KMS-11 (cell line): ENCODE measurements around the gene PRLH.

ENCODE experiments used
- H2AFZ ChIP-seq: fragments of 200-600 bp; sonication (generic); 2 replicates; pipeline ENCODE4 v1.6.1; 2016; ENCODE audit warnings: antibody characterized with exemption, mixed run types, low read depth
- H3K27ac ChIP-seq: fragments of 200-600 bp; sonication (generic); 2 replicates; pipeline ENCODE4 v1.6.1; 2016; ENCODE audit warnings: mild to moderate bottlenecking, mixed run types
- H3K27me3 ChIP-seq: fragments of 200-600 bp; sonication (generic); 2 replicates; pipeline ENCODE4 v1.6.1; 2017; ENCODE audit warnings: mild to moderate bottlenecking, low read depth, mixed run types, moderate library complexity; ENCODE audit not compliant: insufficient read depth
- H3K36me3 ChIP-seq: fragments of 200-600 bp; sonication (generic); 2 replicates; pipeline ENCODE4 v1.6.1; 2017; ENCODE audit warnings: mild to moderate bottlenecking, mixed run types; ENCODE audit not compliant: insufficient read depth
- H3K4me1 ChIP-seq: fragments of 200-600 bp; sonication (generic); 2 replicates; pipeline ENCODE4 v1.6.1; 2016; ENCODE audit warnings: mild to moderate bottlenecking, low read depth, mixed run types; ENCODE audit not compliant: poor library complexity, severe bottlenecking
- H3K4me2 ChIP-seq: fragments of 200-600 bp; sonication (generic); 2 replicates; pipeline ENCODE4 v1.7.0; 2016; ENCODE audit warnings: mild to moderate bottlenecking, mixed run types
- H3K4me3 ChIP-seq: fragments of 200-600 bp; sonication (generic); IDR thresholded peaks from 2 replicates; pipeline ENCODE4 v1.6.1; 2017; ENCODE audit warnings: low read depth, low read length, mixed read lengths; ENCODE audit not compliant: insufficient read depth
- H3K79me2 ChIP-seq: fragments of 200-600 bp; sonication (generic); 2 replicates; pipeline ENCODE4 v1.6.1; 2016; ENCODE audit warnings: low read depth, mixed run types; ENCODE audit not compliant: insufficient read depth
- H3K9ac ChIP-seq: fragments of 200-600 bp; sonication (generic); 2 replicates; pipeline ENCODE4 v1.6.1; 2016; ENCODE audit warnings: mild to moderate bottlenecking, mixed run types
- H4K20me1 ChIP-seq: fragments of 200-600 bp; sonication (generic); 2 replicates; pipeline ENCODE4 v1.6.1; 2016; ENCODE audit warnings: mild to moderate bottlenecking, mixed run types; ENCODE audit not compliant: insufficient read depth
- CTCF ChIP-seq: fragments of 200-600 bp; sonication (generic); conservative IDR thresholded peaks from 2 replicates; pipeline ENCODE4 v1.6.1; 2017; ENCODE audit warnings: low read depth, mild to moderate bottlenecking, antibody characterized with exemption, low read length, moderate library complexity, mixed read lengths

The PRLH gene

GRCh38 chr2:237590272-237591140 is 24.1 kb downstream of the PRLH start, which contains the start of gene RAB17:
TSS of gene RAB17 (minus strand) at chr2:237590734. CDS start at chr2:237586154, 4,580 bp downstream.
- H3K4me1 ChIP-seq = no peaks in the 10 kb centered on the region
- no peak within 1 kb of the TSS for H3K9ac ChIP-seq
- H4K20me1 ChIP-seq = no peaks in the 10 kb centered on the region
- no peak within 1 kb of the TSS for H2AFZ ChIP-seq
- H3K79me2 ChIP-seq = no peaks in the 10 kb centered on the region
- H3K27me3 ChIP-seq = no peaks in the 10 kb centered on the region
- H3K36me3 ChIP-seq = no peaks in the 10 kb centered on the region
- H3K4me3 ChIP-seq = no peak within 1 kb of the TSS
- no peak within 1 kb of the TSS for H3K4me2 ChIP-seq
- no peak within 1 kb of the TSS for H3K27ac ChIP-seq
- TF ChIP-seq CTCF = no peak

- no peaks in the 10 kb centered on the region for H3K36me3 ChIP-seq
- no peak overlapping the region for H3K9ac ChIP-seq
- no peak overlapping the region for H3K27ac ChIP-seq
- H3K4me3 ChIP-seq = no peak overlapping the region
- H3K79me2 ChIP-seq = no peaks in the 10 kb centered on the region
- H3K4me1 ChIP-seq = no peaks in the 10 kb centered on the region
- TF ChIP-seq CTCF = no peak
- no peaks in the 10 kb centered on the region for H3K27me3 ChIP-seq
- H3K4me2 ChIP-seq = no peak overlapping the region
- H4K20me1 ChIP-seq = no peaks in the 10 kb centered on the region
- H2AFZ ChIP-seq = no peak overlapping the region
These were observed 24.9 kb downstream of the PRLH start for GRCh38 chr2:237591141-237591881.

GRCh38 chr2:237592425-237592980 is 26.1 kb downstream of the PRLH start:
- no peak overlapping the region for H3K4me2 ChIP-seq
- H2AFZ ChIP-seq = no peak overlapping the region
- no peak overlapping the region for H3K4me3 ChIP-seq
- no peak for TF ChIP-seq CTCF
- H3K79me2 ChIP-seq = no peaks in the 10 kb centered on the region
- H3K36me3 ChIP-seq = no peaks in the 10 kb centered on the region
- no peaks in the 10 kb centered on the region for H3K27me3 ChIP-seq
- no peak overlapping the region for H3K27ac ChIP-seq
- H3K9ac ChIP-seq = no peak overlapping the region
- H3K4me1 ChIP-seq = no peaks in the 10 kb centered on the region
- H4K20me1 ChIP-seq = no peaks in the 10 kb centered on the region

- Histone ChIP-seq H3K27ac (no peak overlapping the region), H3K4me1 (no peaks in the 10 kb centered on the region), H3K9ac (no peak overlapping the region), H3K4me2 (no peak overlapping the region), H3K79me2 (no peaks in the 10 kb centered on the region), H3K36me3 (no peaks in the 10 kb centered on the region), H3K4me3 (no peak overlapping the region), H3K27me3 (no peaks in the 10 kb centered on the region), H4K20me1 (no peaks in the 10 kb centered on the region), H2AFZ (no peak overlapping the region)
- no peak for TF ChIP-seq CTCF
These were observed 26.7 kb downstream of the PRLH start for GRCh38 chr2:237593036-237593435.
